Liver (tissue), 9 donors: Measurements from ENCODE around the gene TTLL5. TPM values are rescaled to one million over a fixed set of nuclear protein-coding genes. Genes with fewer than 3 reads are reported as not detected.

Source experiments
- DNase-seq: peaks from one replicate; pipeline ENCODE4 v3.0.0-alpha.2; 2017; ENCODE audit warnings: low spot score
- H3K27ac ChIP-seq, 2 donors: one replicate each; pipeline ENCODE4 v1.7.0; 2013; ENCODE audit warnings: inconsistent platforms in 2 of 2, low read length in 2 of 2, control low read depth in 1 of 2, low read depth in 1 of 2, mild to moderate bottlenecking in 1 of 2
- H3K27me3 ChIP-seq, 4 donors: one replicate each; pipeline versions ENCODE4 v1.6.1 to v1.7.0; 2013; ENCODE audit warnings: low read length in 3 of 4, inconsistent platforms in 1 of 4, mild to moderate bottlenecking in 1 of 4, moderate library complexity in 1 of 4; ENCODE audit not compliant: control insufficient read depth in 4 of 4, insufficient read depth in 4 of 4
- H3K36me3 ChIP-seq, 4 donors: one replicate each; pipeline versions ENCODE4 v1.6.1 to v1.7.0; 2013; ENCODE audit warnings: low read length in 3 of 4, mild to moderate bottlenecking in 3 of 4, low read depth in 1 of 4, moderate library complexity in 1 of 4; ENCODE audit not compliant: control insufficient read depth in 4 of 4, insufficient read depth in 3 of 4
- H3K4me1 ChIP-seq, 4 donors: one replicate each; pipeline versions ENCODE4 v1.6.1 to v1.7.0; 2013; ENCODE audit warnings: low read length in 3 of 4, mild to moderate bottlenecking in 3 of 4, moderate library complexity in 1 of 4; ENCODE audit not compliant: control insufficient read depth in 4 of 4, insufficient read depth in 4 of 4
- H3K4me3 ChIP-seq, 3 donors: one replicate each; pipeline versions ENCODE4 v1.6.1 to v1.7.0; 2013; ENCODE audit warnings: low read length in 3 of 3, control low read depth in 1 of 3, low read depth in 1 of 3, mild to moderate bottlenecking in 1 of 3
- H3K9ac ChIP-seq, 2 donors: one replicate each; pipeline ENCODE4 v1.7.0; 2013; ENCODE audit warnings: low read length in 2 of 2, mild to moderate bottlenecking in 2 of 2, moderate library complexity in 2 of 2, control low read depth in 1 of 2, low read depth in 1 of 2
- H3K9me3 ChIP-seq, 4 donors: one replicate each; pipeline versions ENCODE4 v1.6.1 to v1.7.0; 2013; ENCODE audit warnings: low read length in 3 of 4; ENCODE audit not compliant: control insufficient read depth in 4 of 4
- EGR1 ChIP-seq, 2 donors: IDR thresholded peaks; 2 replicates each; pipeline ENCODE4 v1.6.1; 2016 to 2018; ENCODE audit warnings: antibody characterized with exemption in 2 of 2, low read depth in 2 of 2
- FOXA1 ChIP-seq: IDR thresholded peaks from 2 replicates; pipeline ENCODE4 v1.6.1; 2016; ENCODE audit warnings: antibody characterized with exemption
- FOXA2 ChIP-seq: IDR thresholded peaks from 2 replicates; pipeline ENCODE4 v1.6.1; 2016; ENCODE audit warnings: antibody characterized with exemption
- GABPA ChIP-seq, 2 donors: IDR thresholded peaks in 1 of 2; conservative IDR thresholded peaks in 1 of 2; 2 replicates each; pipeline ENCODE4 v1.6.1; 2016; ENCODE audit warnings: antibody characterized with exemption in 2 of 2, mild to moderate bottlenecking in 1 of 2, moderate library complexity in 1 of 2
- HNF4A ChIP-seq, 2 donors: conservative IDR thresholded peaks; 2 replicates each; pipeline ENCODE4 v1.6.1; 2016; ENCODE audit warnings: antibody characterized with exemption in 2 of 2, mild to moderate bottlenecking in 2 of 2
- HNF4G ChIP-seq: IDR thresholded peaks from 2 replicates; pipeline ENCODE4 v1.6.1; 2016; ENCODE audit warnings: antibody characterized with exemption
- JUND ChIP-seq, 2 donors: IDR thresholded peaks; 2 replicates each; pipeline ENCODE4 v1.6.1; 2016; ENCODE audit warnings: antibody characterized with exemption in 2 of 2
- NR2F2 ChIP-seq: IDR thresholded peaks from 2 replicates; pipeline ENCODE4 v1.6.1; 2016; ENCODE audit warnings: antibody characterized with exemption
- SP1 ChIP-seq: IDR thresholded peaks from 2 replicates; pipeline ENCODE4 v1.6.1; 2018; ENCODE audit warnings: antibody characterized with exemption, mild to moderate bottlenecking
- TAF1 ChIP-seq: conservative IDR thresholded peaks from 2 replicates; pipeline ENCODE4 v1.6.1; 2016; ENCODE audit warnings: antibody characterized with exemption, mild to moderate bottlenecking
- WGBS: extraction: QIAGEN DNeasy Blood & Tissue Kit; methylation state at CpG from one replicate; pipeline ENCODE4 v1.1.7; 2013; 5-methylcytosine and 5-hydroxymethylcytosine counted together
- polyA plus RNA-seq, 2 donors: library from polyadenylated mRNA; stranded (reverse) in 1 of 2; unstranded in 1 of 2; fragments of 200-250 nt in 1 of 2; fragments of >200 nt in 1 of 2; fragmentation: Nextera tagmentation in 1 of 2; extraction: Ambion mirVana in 1 of 2; gene quantifications; one replicate each; pipeline versions ENCODE4 v1.2.1 to v1.2.3, GENCODE V29; 2013 to 2015
- total RNA-seq, 2 donors: library from RNA; depleted of rRNA; stranded (reverse); fragments of >200 nt; gene quantifications; one replicate each; pipeline ENCODE4 v1.2.3, GENCODE V29; 2014
- TF ChIP-seq, protein P1 (sequence below): IDR thresholded peaks from 2 replicates; pipeline ENCODE4 v1.6.1; 2016; ENCODE audit warnings: antibody characterized with exemption
- TF ChIP-seq, protein P2 (sequence below): IDR thresholded peaks from 2 replicates; pipeline ENCODE4 v1.6.1; 2016; ENCODE audit warnings: antibody characterized with exemption, mild to moderate bottlenecking
- donor health status: healthy.
- donor health status: healthy.
- donor health status: healthy.
- donor health status: healthy.
- donor health status: healthy.

Gene TTLL5
- total and polyA plus RNA-seq, 4 donors: 4.3 to 14.2 (median 9.8) TPM

DNA sequence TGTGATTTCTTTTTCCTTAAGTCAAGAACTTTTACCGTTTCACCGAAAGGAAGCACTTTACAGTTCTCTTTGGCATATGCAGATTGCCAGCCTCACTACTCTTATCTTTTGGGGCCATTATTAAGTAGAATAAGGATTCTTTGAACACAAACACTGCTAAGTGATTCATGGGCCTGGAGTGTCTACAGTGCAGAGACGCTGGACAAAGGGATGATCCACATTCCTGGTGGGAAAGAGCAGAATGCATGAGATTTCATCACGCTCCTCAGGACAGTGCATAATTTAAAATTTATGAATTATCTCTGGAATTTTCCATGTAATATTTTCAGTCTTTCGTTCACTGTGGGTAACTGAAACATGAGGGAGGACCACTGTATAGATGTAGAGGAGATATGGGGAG lies 90.2 kb downstream of the TTLL5 start:
- WGBS: 96% methylated on average over 5 of the region's 5 CpGs
- no peaks in the 10 kb centered on the region for H3K4me1 ChIP-seq
- H3K27me3 ChIP-seq: no peaks in the 10 kb centered on the region
- H3K9ac ChIP-seq: no peak overlapping the region
- H3K27ac ChIP-seq: no peak overlapping the region
- peaks cover 0 to 2% (median 0%) of the 10 kb centered on the region in 4 donors for H3K9me3 ChIP-seq
- DNase-seq: no peak
- TF ChIP-seq, protein P1, sequence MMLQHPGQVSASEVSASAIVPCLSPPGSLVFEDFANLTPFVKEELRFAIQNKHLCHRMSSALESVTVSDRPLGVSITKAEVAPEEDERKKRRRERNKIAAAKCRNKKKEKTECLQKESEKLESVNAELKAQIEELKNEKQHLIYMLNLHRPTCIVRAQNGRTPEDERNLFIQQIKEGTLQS: no peak
- TF ChIP-seq GABPA (IDR thresholded peaks at IDR 0.05 in 1 of 2, conservative IDR thresholded peaks at IDR 0.05 in 1 of 2) (no peak), HNF4A (conservative IDR thresholded peaks at IDR 0.05) (no peak), FOXA2 (no peak), FOXA1 (no peak)
- TF ChIP-seq, protein P2, sequence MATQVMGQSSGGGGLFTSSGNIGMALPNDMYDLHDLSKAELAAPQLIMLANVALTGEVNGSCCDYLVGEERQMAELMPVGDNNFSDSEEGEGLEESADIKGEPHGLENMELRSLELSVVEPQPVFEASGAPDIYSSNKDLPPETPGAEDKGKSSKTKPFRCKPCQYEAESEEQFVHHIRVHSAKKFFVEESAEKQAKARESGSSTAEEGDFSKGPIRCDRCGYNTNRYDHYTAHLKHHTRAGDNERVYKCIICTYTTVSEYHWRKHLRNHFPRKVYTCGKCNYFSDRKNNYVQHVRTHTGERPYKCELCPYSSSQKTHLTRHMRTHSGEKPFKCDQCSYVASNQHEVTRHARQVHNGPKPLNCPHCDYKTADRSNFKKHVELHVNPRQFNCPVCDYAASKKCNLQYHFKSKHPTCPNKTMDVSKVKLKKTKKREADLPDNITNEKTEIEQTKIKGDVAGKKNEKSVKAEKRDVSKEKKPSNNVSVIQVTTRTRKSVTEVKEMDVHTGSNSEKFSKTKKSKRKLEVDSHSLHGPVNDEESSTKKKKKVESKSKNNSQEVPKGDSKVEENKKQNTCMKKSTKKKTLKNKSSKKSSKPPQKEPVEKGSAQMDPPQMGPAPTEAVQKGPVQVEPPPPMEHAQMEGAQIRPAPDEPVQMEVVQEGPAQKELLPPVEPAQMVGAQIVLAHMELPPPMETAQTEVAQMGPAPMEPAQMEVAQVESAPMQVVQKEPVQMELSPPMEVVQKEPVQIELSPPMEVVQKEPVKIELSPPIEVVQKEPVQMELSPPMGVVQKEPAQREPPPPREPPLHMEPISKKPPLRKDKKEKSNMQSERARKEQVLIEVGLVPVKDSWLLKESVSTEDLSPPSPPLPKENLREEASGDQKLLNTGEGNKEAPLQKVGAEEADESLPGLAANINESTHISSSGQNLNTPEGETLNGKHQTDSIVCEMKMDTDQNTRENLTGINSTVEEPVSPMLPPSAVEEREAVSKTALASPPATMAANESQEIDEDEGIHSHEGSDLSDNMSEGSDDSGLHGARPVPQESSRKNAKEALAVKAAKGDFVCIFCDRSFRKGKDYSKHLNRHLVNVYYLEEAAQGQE: no peak
- H3K4me3 ChIP-seq: no peak overlapping the region
- peaks cover 0 to 3% (median 0%) of the 10 kb centered on the region in 4 donors for H3K36me3 ChIP-seq

DNA sequence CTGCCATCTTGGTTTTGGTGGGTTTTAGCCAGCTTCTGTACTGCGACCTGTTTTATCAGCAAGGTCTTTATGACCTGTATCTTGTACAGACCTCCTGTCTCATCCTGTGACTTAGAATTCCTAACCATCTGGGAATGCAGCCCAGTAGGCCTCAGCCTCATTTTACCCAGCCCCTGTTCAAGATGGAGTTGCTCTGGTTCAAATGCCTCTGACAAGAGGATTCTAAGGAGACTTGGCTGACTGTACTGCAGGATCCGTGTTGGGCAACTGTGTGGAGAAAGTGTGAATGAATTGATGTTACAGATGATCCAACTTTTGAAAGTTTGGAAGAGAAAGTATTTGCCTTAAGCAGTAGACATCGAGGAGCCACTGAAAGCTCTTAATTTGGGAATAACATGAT lies 91.0 kb downstream of the TTLL5 start:
- TF ChIP-seq HNF4G (no peak), FOXA2 (no peak), SP1 (no peak), NR2F2 (no peak), EGR1 (IDR thresholded peaks at IDR 0.05; ENCODE audit: low read depth in 2 of 2) (no peak), JUND (IDR thresholded peaks at IDR 0.05) (no peak), TAF1 (no peak)
- TF ChIP-seq, protein P2: no peak
- H3K9ac ChIP-seq: no peak overlapping the region
- no peak overlapping the region for H3K4me3 ChIP-seq
- H3K36me3 ChIP-seq: peaks cover 0 to 3% (median 0%) of the 10 kb centered on the region in 4 donors
- no peaks in the 10 kb centered on the region for H3K9me3 ChIP-seq
- DNase-seq: no peak
- no peak overlapping the region for H3K27ac ChIP-seq
- WGBS: 97% methylated on average over 3 of the region's 3 CpGs
- no peaks in the 10 kb centered on the region for H3K4me1 ChIP-seq
- H3K27me3 ChIP-seq: no peaks in the 10 kb centered on the region
